H1 (cell line): Measurements from ENCODE around the gene BYSL. TPM values are rescaled to one million over a fixed set of nuclear protein-coding genes. Genes with fewer than 3 reads are reported as not detected.
A peak's percentile ranks its signal among the peaks of the same experiment; 100 is the strongest.

Experiments
- CTCF ChIA-PET: fragments of 300-600 bp; sonication (Branson Sonifier 250); formaldehyde crosslinking; loops from one replicate; lab custom pipeline; 2021; ENCODE audit not compliant: partially characterized antibody; lab: Charles Lee
- POLR2A ChIA-PET: fragments of 300-600 bp; sonication (Branson Sonifier 250); formaldehyde crosslinking; loops from one replicate; lab custom pipeline; 2021; ENCODE audit warnings: inconsistent platforms; ENCODE audit not compliant: partially characterized antibody; lab: Charles Lee
- DNase-seq, 2 experiments: peaks; one replicate each; pipeline versions ENCODE4 v3.0.0 to v3.0.0-alpha.2; 2010 to 2022; ENCODE audit warnings: low spot score in 2 of 2, low read depth in 1 of 2, mixed read lengths in 1 of 2
- FAIRE-seq: peaks from 2 replicates; lab custom pipeline; 2011; peaks lifted over from hg19 to GRCh38; lab: Jason Lieb, UNC
- H2AFZ ChIP-seq: 2 replicates; pipeline ENCODE4 v1.8.1; 2012; ENCODE audit warnings: low read length, inconsistent platforms
- H2AK5ac ChIP-seq: 2 replicates; pipeline ENCODE4 v1.6.1; 2013; ENCODE audit warnings: low read depth, low read length
- H2BK120ac ChIP-seq: replicated peaks from 2 replicates; pipeline ENCODE3; 2013; ENCODE audit warnings: low read depth, low read length, inconsistent platforms
- H2BK12ac ChIP-seq: 2 replicates; pipeline ENCODE4 v1.6.1; 2013; ENCODE audit warnings: low read depth, low read length
- H2BK15ac ChIP-seq: 2 replicates; pipeline ENCODE4 v1.6.1; 2013; ENCODE audit warnings: low read length
- H2BK20ac ChIP-seq: 2 replicates; pipeline ENCODE4 v1.6.1; 2013; ENCODE audit warnings: low read length
- H2BK5ac ChIP-seq: 2 replicates; pipeline ENCODE4 v1.6.1; 2013; ENCODE audit warnings: low read depth, low read length
- H3K14ac ChIP-seq: 2 replicates; pipeline ENCODE4 v1.6.1; 2013; ENCODE audit warnings: inconsistent platforms; ENCODE audit not compliant: insufficient read length
- H3K18ac ChIP-seq: 2 replicates; pipeline ENCODE4 v1.6.1; 2013; ENCODE audit warnings: low read length; ENCODE audit errors: extremely low read depth
- H3K23ac ChIP-seq: 2 replicates; pipeline ENCODE4 v1.6.1; 2013; ENCODE audit warnings: inconsistent platforms; ENCODE audit not compliant: insufficient read length
- H3K23me2 ChIP-seq: 2 replicates; pipeline ENCODE4 v1.6.1; 2013; ENCODE audit warnings: low read depth, low read length
- H3K27ac ChIP-seq: 2 replicates; pipeline ENCODE4 v1.6.1; 2011; ENCODE audit warnings: low read depth, low read length, inconsistent platforms
- H3K27me3 ChIP-seq, 4 experiments: replicated peaks in 1 of 4; 1 replicate in 1 of 4; 2 replicates in 3 of 4; pipeline versions ENCODE4 v1.6.1 to v1.8.1; 2011 to 2013; ENCODE audit warnings: low read length in 3 of 4, mild to moderate bottlenecking in 3 of 4, inconsistent platforms in 2 of 4, mixed read lengths in 2 of 4, moderate library complexity in 1 of 4; ENCODE audit not compliant: control insufficient read depth in 3 of 4, insufficient read depth in 3 of 4; ENCODE audit errors: extremely low read depth in 1 of 4
- H3K36me3 ChIP-seq, 4 experiments: 2 replicates each; pipeline versions ENCODE4 v1.6.1 to v1.8.1; 2011 to 2013; ENCODE audit warnings: mild to moderate bottlenecking in 4 of 4, low read length in 3 of 4, moderate library complexity in 2 of 4, control low read depth in 1 of 4, inconsistent platforms in 1 of 4; ENCODE audit not compliant: insufficient read depth in 4 of 4, control insufficient read depth in 2 of 4
- H3K4ac ChIP-seq: replicated peaks from 2 replicates; pipeline ENCODE3; 2013; ENCODE audit warnings: low read length, low read depth, mixed read lengths, inconsistent platforms; ENCODE audit not compliant: insufficient read length
- H3K4me1 ChIP-seq, 4 experiments: replicated peaks in 1 of 4; 1 replicate in 1 of 4; 2 replicates in 3 of 4; pipeline versions ENCODE4 v1.6.1 to v1.8.1; 2011 to 2013; ENCODE audit warnings: low read length in 3 of 4, inconsistent platforms in 2 of 4, mixed read lengths in 1 of 4; ENCODE audit not compliant: insufficient read depth in 4 of 4, control insufficient read depth in 3 of 4
- H3K4me2 ChIP-seq, 2 experiments: 2 replicates each; pipeline versions ENCODE4 v1.6.1 to v1.8.1; 2011 to 2013; ENCODE audit warnings: low read depth in 2 of 2, low read length in 2 of 2, control low read depth in 1 of 2, inconsistent platforms in 1 of 2, mild to moderate bottlenecking in 1 of 2; ENCODE audit not compliant: insufficient read depth in 1 of 2
- H3K4me3 ChIP-seq, 4 experiments: fragments of 200-600, 300-600 bp in 1 of 4; sonication (generic), shearing (Covaris generic), sonication (Bioruptor Twin) in 1 of 4; 2 replicates each; pipeline versions ENCODE4 v1.5.1 to v1.8.1; 2011 to 2016; ENCODE audit warnings: low read length in 4 of 4, low read depth in 3 of 4, control low read depth in 2 of 4, inconsistent platforms in 2 of 4, mild to moderate bottlenecking in 2 of 4, mixed read lengths in 1 of 4, moderate library complexity in 1 of 4; ENCODE audit not compliant: insufficient read depth in 2 of 4; ENCODE audit errors: extremely low read depth in 1 of 4
- H3K56ac ChIP-seq: replicated peaks from 2 replicates; pipeline ENCODE3; 2013; ENCODE audit warnings: low read depth, mild to moderate bottlenecking, mixed read lengths, low read length, inconsistent platforms; ENCODE audit not compliant: insufficient read length
- H3K79me1 ChIP-seq: 2 replicates; pipeline ENCODE4 v1.6.1; 2013; ENCODE audit warnings: low read depth, low read length, control low read depth
- H3K79me2 ChIP-seq, 2 experiments: 2 replicates each; pipeline versions ENCODE4 v1.6.1 to v1.8.1; 2012 to 2013; ENCODE audit warnings: low read length in 2 of 2, mild to moderate bottlenecking in 2 of 2, inconsistent platforms in 1 of 2; ENCODE audit not compliant: insufficient read depth in 2 of 2, control insufficient read depth in 1 of 2
- H3K9ac ChIP-seq, 4 experiments: replicated peaks in 1 of 4; 1 replicate in 1 of 4; 2 replicates in 3 of 4; pipeline versions ENCODE4 v1.6.1 to v1.8.1; 2011 to 2013; ENCODE audit warnings: low read depth in 3 of 4, low read length in 3 of 4, control low read depth in 2 of 4, mild to moderate bottlenecking in 2 of 4, moderate library complexity in 2 of 4, inconsistent platforms in 1 of 4; ENCODE audit errors: extremely low read depth in 1 of 4
- H3K9me3 ChIP-seq, 2 experiments: 2 replicates each; pipeline versions ENCODE4 v1.6.1 to v1.8.1; 2012 to 2013; ENCODE audit warnings: mild to moderate bottlenecking in 2 of 2, moderate library complexity in 2 of 2, control low read depth in 1 of 2, inconsistent platforms in 1 of 2, low read depth in 1 of 2, low read length in 1 of 2, mixed read lengths in 1 of 2; ENCODE audit not compliant: insufficient read depth in 2 of 2
- H4K20me1 ChIP-seq, 2 experiments: replicated peaks in 1 of 2; 2 replicates each; pipeline versions ENCODE3 to v1.8.1; 2011 to 2013; ENCODE audit warnings: inconsistent platforms in 2 of 2, low read length in 2 of 2, mild to moderate bottlenecking in 1 of 2; ENCODE audit not compliant: insufficient read depth in 2 of 2, control insufficient read depth in 1 of 2
- H4K5ac ChIP-seq: 2 replicates; pipeline ENCODE4 v1.6.1; 2013; ENCODE audit warnings: low read length, low read depth, mixed read lengths, inconsistent platforms; ENCODE audit not compliant: insufficient read length
- H4K8ac ChIP-seq: 2 replicates; pipeline ENCODE4 v1.8.0; 2013; ENCODE audit warnings: mild to moderate bottlenecking, moderate library complexity, low read length, inconsistent platforms; ENCODE audit not compliant: insufficient read depth; ENCODE audit errors: extremely low read depth
- H4K91ac ChIP-seq: replicated peaks from 2 replicates; pipeline ENCODE3; 2013; ENCODE audit warnings: low read length, mixed read lengths, inconsistent platforms; ENCODE audit not compliant: insufficient read length
- CHD2 ChIP-seq: IDR thresholded peaks from 2 replicates; pipeline ENCODE4 v1.6.1; 2012; ENCODE audit warnings: low read length, improper control_type of control experiment
- CTBP2 ChIP-seq: IDR thresholded peaks from 2 replicates; pipeline ENCODE4 v1.7.0; 2011; ENCODE audit warnings: borderline replicate concordance, mild to moderate bottlenecking, moderate library complexity, mixed read lengths, low read length; ENCODE audit not compliant: insufficient read depth, insufficient read length
- EGR1 ChIP-seq: IDR thresholded peaks from 2 replicates; pipeline ENCODE4 v1.6.1; 2011; ENCODE audit warnings: low read depth, low read length, borderline replicate concordance
- EZH2 ChIP-seq: fragments of 200-600 bp; sonication (generic); IDR thresholded peaks from 2 replicates; pipeline ENCODE4 v1.7.1; 2012; ENCODE audit warnings: low read depth, mild to moderate bottlenecking, moderate library complexity, low read length, inconsistent platforms; ENCODE audit not compliant: severe bottlenecking
- KDM4A ChIP-seq: IDR thresholded peaks from one replicate; pipeline ENCODE4 v1.7.1; 2012; ENCODE audit warnings: low read depth, mild to moderate bottlenecking, moderate library complexity, low read length, inconsistent platforms; ENCODE audit not compliant: severe bottlenecking
- MAFK ChIP-seq: IDR thresholded peaks from 2 replicates; pipeline ENCODE4 v1.6.1; 2012; ENCODE audit warnings: low read depth, mild to moderate bottlenecking, improper control_type of control experiment, low read length
- RXRA ChIP-seq: IDR thresholded peaks from 2 replicates; pipeline ENCODE4 v1.6.1; 2011; ENCODE audit warnings: low read depth, mild to moderate bottlenecking, low read length, moderate library complexity; ENCODE audit not compliant: insufficient read depth
- SIRT6 ChIP-seq: IDR thresholded peaks from one replicate; pipeline ENCODE4 v1.7.1; 2012; ENCODE audit warnings: low read length, inconsistent platforms
- SIX5 ChIP-seq: IDR thresholded peaks from 2 replicates; pipeline ENCODE4 v1.6.1; 2011; ENCODE audit warnings: mild to moderate bottlenecking, low read depth, low read length
- SP1 ChIP-seq: IDR thresholded peaks from 2 replicates; pipeline ENCODE4 v1.6.1; 2011; ENCODE audit warnings: low read depth, low read length
- SP2 ChIP-seq: IDR thresholded peaks from 2 replicates; pipeline ENCODE4 v1.6.1; 2012; ENCODE audit warnings: mild to moderate bottlenecking, low read length, inconsistent platforms
- TAF1 ChIP-seq: IDR thresholded peaks from 2 replicates; pipeline ENCODE4 v1.6.1; 2011; ENCODE audit warnings: mild to moderate bottlenecking, low read depth, low read length
- TAF7 ChIP-seq: optimal IDR thresholded peaks from 2 replicates; pipeline ENCODE3; 2011; ENCODE audit warnings: low read depth, mild to moderate bottlenecking, inconsistent platforms, low read length, moderate library complexity, borderline replicate concordance
- WGBS, 2 experiments: shearing (Covaris generic) in 1 of 2; methylation state at CpG; one replicate each; pipeline versions ENCODE4 v1.1.6 to v1.1.7; 2013 to 2015; ENCODE audit warnings: low lambda C conversion rate in 2 of 2, mixed read lengths in 2 of 2, inconsistent platforms in 1 of 2, low coverage in 1 of 2, missing lambda C conversion rate in 1 of 2; ENCODE audit not compliant: insufficient replicate concordance in 2 of 2, insufficient coverage in 1 of 2, insufficient read length in 1 of 2; ENCODE audit errors: extremely low coverage in 1 of 2, missing lambda C conversion rate in 1 of 2; 5-methylcytosine and 5-hydroxymethylcytosine counted together
- polyA plus RNA-seq, 7 experiments: library from polyadenylated mRNA; depleted of rRNA in 3 of 7; stranded (reverse) in 5 of 7; unstranded in 2 of 7; fragments of >200 nt in 5 of 7; fragments of 200-250 nt in 2 of 7; gene quantifications; 1 replicate in 5 of 7; 2 replicates in 1 of 7; 4 replicates in 1 of 7; pipeline versions ENCODE4 v1.2.1 to v1.2.3, GENCODE V29; 2011 to 2013; ENCODE audit warnings: missing spikeins in 2 of 7, mixed read lengths in 2 of 7
- total RNA-seq: library from RNA; stranded (reverse); fragmentation: NEBNext Ultra II Directional; extraction: Animal tissue kit (Norgen Biotek cat#: 25700); gene quantifications from 2 replicates; pipeline ENCODE4 v1.2.1, GENCODE V29; 2021

BYSL gene
- total and polyA plus RNA-seq, 2 of the 8 experiments (the other 6 are each of a cell fraction or from before 2014, with no cell fraction given): 37.3 to 49.2 TPM

DNA sequence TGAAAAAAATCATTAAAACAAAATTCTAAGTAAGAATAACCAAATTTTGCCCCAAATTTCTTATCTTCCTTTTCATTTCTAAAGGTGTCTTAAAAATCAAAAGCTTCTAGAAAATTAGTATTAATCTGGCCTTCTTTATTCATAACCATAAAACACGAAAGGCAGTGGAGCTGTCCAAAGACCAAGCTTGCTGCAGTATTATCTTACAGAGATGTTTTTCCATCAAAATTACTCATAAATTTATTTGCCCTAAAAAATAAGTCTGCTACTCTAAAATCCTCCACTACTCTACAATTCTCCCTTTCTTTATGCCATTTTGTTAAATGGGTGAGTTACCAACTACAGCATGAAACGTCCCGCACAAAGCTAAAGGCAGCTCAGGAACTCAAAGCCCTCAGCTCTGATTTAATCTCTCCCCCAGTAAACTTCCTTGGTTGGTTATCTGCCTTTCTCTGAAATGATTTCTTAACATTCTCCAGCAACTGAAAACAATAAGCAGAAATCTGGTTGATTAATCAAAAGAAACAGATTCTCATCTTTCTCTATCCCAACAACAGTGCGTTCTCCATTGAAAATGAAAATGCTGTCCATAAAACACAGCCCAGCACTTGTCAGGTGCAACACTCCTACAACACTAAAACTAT is 28.3 kb upstream of the BYSL start:
- peaks cover 0 to 11% (median 4%) of the 10 kb centered on the region in 4 experiments; a peak in 4 of 7 replicates for H3K4me1 ChIP-seq
- no peak overlapping the region for H2BK20ac ChIP-seq
- H4K20me1 ChIP-seq: no peaks in the 10 kb centered on the region
- WGBS, 2 experiments: 69% methylated on average over 4 of the region's 4 CpGs; no CpG with 5 or more reads in 1 of the 2 experiments
- H3K27me3 ChIP-seq: no peaks in the 10 kb centered on the region
- POLR2A ChIA-PET: interaction anchor here (1.0 to 1.7 kb wide), 3 partner anchors 28 to 158 kb away, joined by 3 to 4 read pairs (median 3); partner anchors contain the start of genes BYSL and MED20
- H3K18ac ChIP-seq: no peak overlapping the region
- no peak overlapping the region for H2BK12ac ChIP-seq
- no peak overlapping the region for H2BK15ac ChIP-seq
- H2AK5ac ChIP-seq: no peak overlapping the region
- peak overlapping the region in 1 of 4 experiments; percentile 74; a peak in 2 of 7 replicates for H3K9ac ChIP-seq
- FAIRE-seq: no peak
- H4K5ac ChIP-seq: no peak overlapping the region
- H4K91ac ChIP-seq: no peak overlapping the region
- H3K4me3 ChIP-seq: peak overlapping the region; percentile 24 to 95 (median 64); a peak in 6 of 8 replicates
- H3K56ac ChIP-seq: no peak overlapping the region
- no peak overlapping the region for H2AFZ ChIP-seq
- H3K4me2 ChIP-seq: peak overlapping the region; percentile 96 to 100
- no peak overlapping the region for H2BK5ac ChIP-seq
- DNase-seq: no peak
- no peaks in the 10 kb centered on the region for H3K9me3 ChIP-seq
- CTCF ChIA-PET: interaction anchor here (0.9 to 1.5 kb wide), 4 partner anchors 29 to 106 kb away, joined by 3 to 7 read pairs (median 4); partner anchors contain the start of genes BYSL, MED20 and TOMM6
- H2BK120ac ChIP-seq: no peak overlapping the region
- no peaks in the 10 kb centered on the region; a peak in 1 of 8 replicates for H3K36me3 ChIP-seq
- no peak overlapping the region for H3K14ac ChIP-seq
- H3K27ac ChIP-seq: no peak overlapping the region
- no peak overlapping the region for H3K4ac ChIP-seq
- no peaks in the 10 kb centered on the region for H3K79me1 ChIP-seq
- no peak overlapping the region for H4K8ac ChIP-seq
- H3K79me2 ChIP-seq: peaks cover 0 to 52% of the 10 kb centered on the region in 2 experiments; a peak in 3 of 4 replicates
- H3K23me2 ChIP-seq: peaks cover 14% of the 10 kb centered on the region
- H3K23ac ChIP-seq: no peak overlapping the region
- TF ChIP-seq TAF7 (no peak), SP2 (no peak), SIX5 (no peak), KDM4A (no peak), CTBP2 (no peak), RXRA (no peak), CHD2 (no peak), SP1 (no peak), TAF1 (no peak), EZH2 (no peak), SIRT6 (no peak), EGR1 (no peak), MAFK (no peak)
